Measurements from ENCODE around the gene AIRE.
"Not testable (repeated sequence)": the region's sequence is repeated elsewhere in the genome, so short reads cannot be mapped to it uniquely, and the experiment has no call there.

AIRE gene

DNA sequence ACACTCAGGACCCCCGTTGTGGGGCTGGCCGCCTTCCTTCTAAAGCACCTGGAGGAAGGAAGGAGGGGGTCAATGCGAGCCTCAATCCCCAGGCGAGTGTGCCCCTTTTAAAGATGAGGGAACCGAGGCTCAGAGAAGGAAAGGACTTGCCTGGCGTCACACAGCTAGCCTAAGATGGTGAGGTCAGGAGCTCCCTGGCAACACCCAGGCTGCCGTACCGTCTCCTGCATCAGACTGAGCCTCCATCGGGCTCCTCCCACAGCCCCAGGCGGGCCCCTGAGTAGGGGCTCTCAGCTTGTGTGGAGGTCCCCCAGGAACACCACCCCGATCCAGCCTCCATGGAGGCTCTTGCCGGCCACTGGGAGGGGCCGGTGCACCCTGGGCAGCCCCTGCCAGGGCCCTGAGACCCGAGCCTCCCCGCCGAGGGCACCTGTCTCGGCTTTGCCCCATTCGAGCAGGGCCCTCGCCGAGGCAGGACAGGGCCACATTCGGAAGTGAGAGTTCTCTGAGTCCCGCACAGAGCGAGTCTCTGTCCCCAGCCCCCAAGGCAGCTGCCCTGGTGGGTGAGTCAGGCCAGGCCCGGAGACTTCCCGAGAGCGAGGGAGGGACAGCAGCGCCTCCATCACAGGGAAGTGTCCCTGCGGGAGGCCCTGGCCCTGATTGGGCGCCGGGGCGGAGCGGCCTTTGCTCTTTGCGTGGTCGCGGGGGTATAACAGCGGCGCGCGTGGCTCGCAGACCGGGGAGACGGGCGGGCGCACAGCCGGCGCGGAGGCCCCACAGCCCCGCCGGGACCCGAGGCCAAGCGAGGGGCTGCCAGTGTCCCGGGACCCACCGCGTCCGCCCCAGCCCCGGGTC is at the start of gene AIRE:
Gene AIRE, plus strand, starts transcription at position 739 of the 855 bp plus-strand sequence. CDS start 131 bp downstream, outside the sequence.
- peak; percentile 32 for DNase-seq

DNA sequence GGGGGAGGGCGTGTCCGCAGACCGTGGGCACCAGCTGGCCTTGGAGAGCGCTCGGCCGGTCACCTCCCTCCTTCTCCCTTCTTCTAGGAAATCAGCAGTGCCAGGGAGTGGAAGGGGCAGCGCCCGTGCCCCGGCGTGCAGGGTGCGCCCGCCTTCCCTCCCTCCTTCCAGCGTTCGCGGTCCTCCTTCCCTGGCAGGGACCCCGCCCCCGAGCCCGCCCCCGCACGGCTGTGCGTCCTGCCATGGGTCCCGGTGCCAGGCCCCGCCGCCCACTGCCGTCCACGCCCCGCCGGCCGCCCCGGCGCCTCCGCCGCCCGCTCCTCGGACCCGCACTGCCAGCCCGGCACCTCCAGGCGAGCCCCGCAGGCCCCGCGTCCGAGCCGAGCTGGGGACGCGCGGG is 45.3 kb upstream of the AIRE start:
- not testable (repeated sequence) for DNase-seq

DNA sequence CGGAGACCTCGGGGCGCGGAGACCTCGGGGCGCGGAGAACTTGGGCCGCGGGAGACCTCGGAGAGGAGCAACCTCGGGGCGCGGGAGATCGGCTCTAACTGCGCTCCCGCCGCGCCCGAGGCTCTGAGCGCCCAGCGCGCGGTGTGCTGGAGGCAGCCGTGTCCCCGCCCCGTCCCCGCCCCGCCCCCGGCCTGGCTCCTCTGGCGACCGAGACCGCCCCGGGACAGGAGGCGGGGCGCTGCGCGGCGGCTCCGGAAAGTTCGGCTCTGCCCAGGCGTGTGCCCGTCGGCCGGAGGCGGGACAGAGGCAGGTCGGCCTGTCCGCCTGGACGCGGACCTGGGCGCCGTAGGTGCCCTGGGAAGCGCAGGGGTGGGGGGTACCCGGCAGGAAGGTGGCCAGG is 44.8 kb upstream of the AIRE start, which contains the start of gene ICOSLG:
Gene ICOSLG, minus strand, starts transcription at position 102 of the 400 bp plus-strand sequence. CDS start 126 bp downstream, outside the sequence.
- DNase-seq: not testable (repeated sequence)

DNA sequence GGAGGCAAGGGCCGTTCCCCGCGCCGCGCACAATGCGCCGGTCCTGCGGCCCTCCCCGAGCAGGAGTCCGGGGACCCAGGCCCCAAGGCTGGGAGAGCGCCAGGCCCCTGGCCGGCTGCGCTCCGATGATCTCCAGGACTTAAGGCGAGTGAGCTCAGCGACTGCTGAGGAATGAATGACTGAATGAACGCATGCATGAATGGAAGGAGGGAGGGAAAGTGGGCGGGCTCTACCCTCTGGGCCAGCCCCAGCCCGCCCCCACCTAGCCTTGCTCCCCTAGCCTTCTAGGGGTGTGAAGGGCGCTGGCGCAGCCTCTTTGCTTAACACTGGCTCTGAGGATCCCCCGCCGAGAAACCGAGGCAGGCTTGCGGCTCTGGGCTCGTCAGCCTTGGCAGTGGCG is 44.4 kb upstream of the AIRE start:
- DNase-seq: not testable (repeated sequence)

GRCh38 chr21:44243980-44244379 is 41.7 kb upstream of the AIRE start:
- DNase-seq: not testable (repeated sequence)

DNA sequence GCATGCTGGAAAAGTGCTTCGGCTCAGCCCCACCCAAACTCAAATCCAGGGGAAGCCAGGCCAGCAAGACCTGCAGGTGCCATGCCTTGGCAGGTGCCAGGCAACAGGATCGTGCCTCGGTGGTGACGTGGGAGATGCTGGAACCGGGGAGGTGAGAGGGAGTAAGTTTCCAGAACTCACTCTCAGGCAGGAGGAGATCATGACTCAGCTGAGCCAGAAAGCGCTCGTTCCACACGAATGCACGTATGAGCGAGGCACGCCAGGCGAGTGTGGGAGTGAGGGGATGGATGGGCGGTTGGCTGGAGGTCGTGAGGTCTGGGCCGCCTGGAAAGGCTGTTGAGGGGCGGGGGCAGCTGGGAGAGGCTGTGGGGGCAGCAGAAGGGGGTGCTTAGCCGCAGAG is 37.8 kb upstream of the AIRE start:
- DNase-seq: not testable (repeated sequence)

DNA sequence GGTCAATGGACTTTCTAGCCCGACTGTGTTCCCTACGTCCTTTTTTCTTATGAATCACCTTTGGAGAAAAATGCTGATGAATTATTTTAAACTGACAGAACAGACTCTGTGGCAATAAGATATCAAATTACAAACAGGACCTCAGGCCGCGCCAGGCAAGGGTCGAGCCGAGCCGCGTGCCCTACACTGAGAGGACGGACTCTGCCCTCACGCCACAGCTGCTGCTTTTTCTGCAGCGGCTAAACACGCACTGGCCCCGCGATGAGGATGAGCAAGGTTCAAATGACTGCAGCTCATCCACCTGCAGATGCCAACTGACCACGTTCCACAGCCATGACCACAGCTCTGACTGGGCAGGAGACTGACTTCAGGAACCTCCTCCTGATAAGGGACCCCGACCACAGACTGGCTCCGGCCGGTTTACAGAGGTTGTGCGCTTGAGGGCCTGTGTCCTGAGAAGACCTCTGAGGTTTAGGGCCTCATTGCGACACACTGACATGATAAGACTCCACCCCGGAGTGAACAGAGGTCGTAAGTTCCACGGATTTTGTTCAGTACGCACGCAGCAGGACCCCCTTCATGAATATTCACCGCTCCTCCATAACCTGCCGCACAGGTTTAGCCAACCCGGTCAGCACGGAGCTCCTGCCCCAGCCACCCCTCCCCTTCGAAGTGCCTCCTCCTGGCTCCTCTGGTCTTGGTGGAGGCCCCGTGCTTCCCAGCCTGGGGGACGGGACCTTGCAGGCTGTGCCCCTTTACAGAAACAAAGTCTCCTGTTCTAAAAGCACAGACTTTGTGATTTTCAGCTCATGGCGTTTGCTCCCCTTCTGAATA is 36.3 kb upstream of the AIRE start:
- not testable (repeated sequence) for DNase-seq

DNA sequence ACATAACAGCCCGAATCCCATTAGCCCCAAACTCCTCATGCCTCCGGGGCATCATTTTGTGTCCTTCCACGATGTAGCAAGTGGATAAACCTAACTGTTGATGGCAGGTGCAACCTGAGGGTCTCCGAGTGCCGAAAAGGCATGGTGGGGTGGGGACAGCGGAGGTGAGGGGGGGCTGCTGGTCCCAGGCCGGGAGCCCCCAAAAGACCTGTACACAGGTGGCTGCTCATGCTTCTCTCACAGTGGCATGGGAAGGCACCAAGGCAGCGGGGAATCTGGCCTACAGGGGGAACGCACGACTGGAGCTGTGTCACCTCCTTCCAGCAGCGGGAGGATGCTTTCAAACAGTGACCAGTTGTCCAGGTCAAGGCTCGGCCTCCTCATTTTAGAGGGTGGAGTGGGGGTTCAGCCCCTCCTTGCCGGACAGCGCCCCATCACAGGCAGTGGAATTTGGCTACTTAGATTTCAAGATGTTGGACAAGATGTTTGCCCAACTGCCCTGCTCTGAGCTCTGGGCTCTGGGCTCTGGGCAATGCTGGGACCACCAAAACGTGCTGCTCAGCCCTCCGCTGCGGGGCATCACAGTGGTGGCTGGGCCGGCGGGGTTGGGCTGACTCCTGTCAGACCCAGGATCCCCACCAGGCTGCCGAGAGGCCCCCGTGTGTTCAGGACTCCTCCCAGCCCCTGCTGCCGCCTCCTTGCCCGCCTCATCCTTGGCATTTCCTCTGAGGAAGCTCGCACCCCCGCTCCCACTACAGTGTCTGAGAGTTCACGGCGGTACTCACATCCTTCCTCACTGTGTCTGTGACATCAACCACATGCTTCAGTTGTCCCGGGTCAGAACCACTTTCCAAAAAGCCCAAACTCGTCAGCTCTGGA is 31.6 kb upstream of the AIRE start:
- no peak for DNase-seq

DNA sequence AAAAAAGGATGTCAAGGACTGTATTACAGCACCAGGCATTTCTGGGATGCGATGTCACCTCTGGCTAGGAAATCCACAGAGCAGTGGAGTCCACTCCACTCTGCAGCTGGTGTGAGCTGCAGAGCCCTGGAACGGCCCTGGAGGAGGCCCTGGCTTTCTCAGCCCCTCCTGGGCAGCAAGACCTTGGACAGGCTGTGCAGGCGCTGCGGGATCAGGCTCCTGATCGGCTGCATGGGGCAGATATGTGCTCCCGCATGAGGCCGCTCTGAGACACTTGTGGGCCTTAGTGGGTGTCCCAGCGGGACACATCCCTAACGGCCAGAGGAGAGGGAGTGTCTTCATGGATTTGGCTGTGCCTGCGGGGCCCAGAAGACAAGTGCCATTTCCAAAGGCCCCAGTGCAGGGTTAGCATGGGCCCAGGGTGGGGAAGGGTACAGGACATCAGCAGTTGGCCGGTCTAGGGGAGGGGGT is 30.1 kb upstream of the AIRE start:
- no peak for DNase-seq

DNA sequence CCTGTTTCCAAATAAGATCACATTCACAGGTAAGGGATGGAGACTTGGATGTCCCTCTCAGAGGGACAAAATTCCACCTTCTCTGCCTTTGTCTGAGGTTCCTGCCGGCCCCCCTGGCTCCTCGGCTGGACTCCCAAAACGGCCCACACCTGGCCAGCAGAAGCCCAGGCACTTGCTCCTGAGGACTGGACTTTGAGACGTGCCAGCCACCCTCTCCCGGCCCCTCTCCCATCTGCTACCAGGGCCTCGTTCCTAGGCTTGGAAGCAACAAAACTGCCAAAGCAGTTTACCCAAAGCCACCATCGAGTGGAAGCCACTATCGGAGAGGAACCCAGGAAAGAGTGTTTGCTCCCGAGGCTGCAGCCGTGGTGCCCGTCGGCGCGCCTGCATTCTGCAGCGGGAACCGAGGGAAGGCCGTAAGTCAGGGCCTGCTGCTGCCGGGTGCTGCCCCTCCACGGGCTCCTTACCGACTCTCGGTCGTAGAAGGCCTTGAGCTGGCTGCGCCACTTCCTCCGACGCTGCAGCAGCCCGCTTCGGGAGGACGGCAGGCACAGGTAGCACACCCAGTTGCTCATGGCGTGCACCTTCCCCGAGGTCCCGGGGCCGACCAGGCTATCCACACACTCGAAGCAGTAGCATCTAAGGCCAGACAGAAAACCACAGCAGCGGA is 27.5 kb upstream of the AIRE start:
- DNase-seq: no peak

DNA sequence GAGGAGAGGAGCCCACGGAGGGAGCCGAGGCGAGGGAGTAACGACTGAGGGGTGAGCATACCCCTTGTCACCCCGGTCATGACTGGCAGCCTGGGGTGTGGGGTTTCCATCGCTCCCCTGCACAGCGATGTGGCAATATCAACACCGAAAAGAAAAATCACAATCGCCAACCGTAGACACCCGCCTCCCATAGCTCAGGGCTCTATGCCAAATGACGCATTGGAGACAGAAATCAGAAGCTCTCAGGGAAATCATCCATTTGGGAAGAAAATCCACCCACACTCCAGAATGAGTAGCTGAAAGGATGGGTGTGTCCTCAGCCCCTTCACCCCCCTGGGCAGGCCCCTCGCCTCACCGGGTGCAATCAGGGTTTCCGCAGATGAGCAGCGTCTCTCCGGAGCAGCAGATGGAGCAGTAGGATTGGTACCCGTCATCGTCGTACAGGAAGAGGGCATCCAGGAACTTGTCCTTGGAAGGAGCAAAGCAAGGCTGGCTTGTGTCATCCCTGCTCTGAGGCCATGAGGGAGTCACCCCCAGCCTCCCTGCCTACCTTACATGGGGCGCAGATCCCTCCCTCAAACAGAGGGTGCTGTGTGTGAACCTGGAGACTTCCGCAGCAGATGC is 26.5 kb upstream of the AIRE start:
- no peak for DNase-seq

- no peak for DNase-seq
Observed at GRCh38 chr21:44260066-44260465, 25.6 kb upstream of the AIRE start.

- no peak for DNase-seq
Observed at GRCh38 chr21:44260791-44261631, 24.7 kb upstream of the AIRE start.

- no peak for DNase-seq
Observed at GRCh38 chr21:44261675-44262295, 23.9 kb upstream of the AIRE start, which contains the start of gene DNMT3L. Gene DNMT3L, minus strand, starts transcription at chr21:44261897. Its CDS starts 638 bp downstream, at chr21:44261259.

GRCh38 chr21:44262338-44263056 is 23.2 kb upstream of the AIRE start:
- DNase-seq: no peak

GRCh38 chr21:44263221-44263760 is 22.4 kb upstream of the AIRE start:
- DNase-seq: no peak

DNA sequence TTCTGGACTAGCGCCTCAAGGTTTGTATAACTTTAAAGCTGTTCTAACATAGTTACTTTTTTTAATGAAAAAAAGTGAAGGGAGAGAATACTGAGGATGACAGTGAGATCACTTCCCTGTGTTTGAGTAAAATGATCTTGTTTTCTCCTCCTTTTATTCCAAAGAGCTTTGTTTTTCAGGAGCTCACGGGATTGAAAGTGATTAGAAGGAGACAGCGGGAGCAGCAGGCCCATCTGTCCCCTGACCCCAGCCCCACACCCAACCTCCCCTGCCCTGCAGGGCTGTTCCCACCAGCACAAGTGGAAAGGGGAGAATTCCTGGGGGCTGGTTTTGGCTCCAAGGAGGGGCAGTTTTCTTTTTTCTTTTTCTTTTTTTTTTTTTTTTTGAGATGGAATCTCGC is 21.9 kb upstream of the AIRE start:
- DNase-seq: no peak

DNA sequence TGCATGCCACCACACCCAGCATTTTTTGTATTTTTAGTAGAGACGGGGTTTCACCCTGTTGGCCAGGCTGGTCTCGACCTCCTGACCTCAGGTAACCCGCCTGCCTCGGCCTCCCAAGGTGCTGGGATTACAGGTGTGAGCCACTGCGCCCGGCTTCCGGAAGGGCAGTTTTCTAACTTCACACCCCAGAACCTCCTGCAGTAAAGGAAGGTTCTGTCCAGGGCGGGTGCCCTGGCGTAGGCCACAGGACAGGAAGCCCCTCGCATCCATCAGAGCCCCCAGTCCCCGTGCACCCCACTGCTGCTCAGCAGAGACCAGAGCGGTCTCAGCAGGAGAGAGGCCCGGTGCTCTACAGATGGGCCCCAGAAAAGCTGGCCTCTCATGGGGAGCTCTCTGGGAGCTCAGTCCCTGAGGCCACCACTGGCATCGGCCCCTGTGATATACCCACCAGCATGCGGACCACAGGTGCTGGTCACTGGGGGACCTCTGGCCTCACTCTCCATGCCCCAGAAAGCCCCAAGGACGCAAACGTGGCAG is 19.9 kb upstream of the AIRE start:
- DNase-seq: no peak
